Measurements from ENCODE around the gene PEAK1.
A peak's percentile ranks its signal among the peaks of the same experiment; 100 is the strongest.
"Not testable (repeated sequence)": the region's sequence is repeated elsewhere in the genome, so short reads cannot be mapped to it uniquely, and the experiment has no call there.

PEAK1 gene

GRCh38 chr15:77180270-77180669, 239.6 kb downstream of the PEAK1 start:
- no peak for DNase-seq (ENCODE audit: low read depth in 1 of 2, low spot score in 1 of 2)
- in situ Hi-C loops (cut with HindIII; ENCODE audit: low pct_unique_long_range_greater_than_20kb, low sequenced_read_pairs): no loop called here
- no peak for TF ChIP-seq JUND (IDR thresholded peaks at IDR 0.05; ENCODE audit: low read depth)

GRCh38 chr15:77179541-77179998, 240.3 kb downstream of the PEAK1 start:
- in situ Hi-C loops (cut with HindIII; ENCODE audit: low pct_unique_long_range_greater_than_20kb, low sequenced_read_pairs): no loop called here
- no peak for TF ChIP-seq JUND (IDR thresholded peaks at IDR 0.05; ENCODE audit: low read depth)
- no peak for DNase-seq (ENCODE audit: low read depth in 1 of 2, low spot score in 1 of 2)

GRCh38 chr15:77178411-77178810, 241.5 kb downstream of the PEAK1 start:
- in situ Hi-C loops (cut with HindIII; ENCODE audit: low pct_unique_long_range_greater_than_20kb, low sequenced_read_pairs): no loop called here
- DNase-seq (ENCODE audit: low read depth in 1 of 2, low spot score in 1 of 2): no peak
- TF ChIP-seq JUND (IDR thresholded peaks at IDR 0.05; ENCODE audit: low read depth): no peak

- DNase-seq (ENCODE audit: low read depth in 1 of 2, low spot score in 1 of 2); in situ Hi-C loops (cut with HindIII; ENCODE audit: low pct_unique_long_range_greater_than_20kb, low sequenced_read_pairs): not testable (repeated sequence)
Measured at GRCh38 chr15:77176148-77176547, 243.8 kb downstream of the PEAK1 start.

- no peak for DNase-seq (ENCODE audit: low read depth in 1 of 2, low spot score in 1 of 2)
- in situ Hi-C loops (cut with HindIII; ENCODE audit: low pct_unique_long_range_greater_than_20kb, low sequenced_read_pairs): no loop called here
- no peak for TF ChIP-seq JUND (IDR thresholded peaks at IDR 0.05; ENCODE audit: low read depth)
Measured at GRCh38 chr15:77173487-77173886, 246.4 kb downstream of the PEAK1 start.

DNA sequence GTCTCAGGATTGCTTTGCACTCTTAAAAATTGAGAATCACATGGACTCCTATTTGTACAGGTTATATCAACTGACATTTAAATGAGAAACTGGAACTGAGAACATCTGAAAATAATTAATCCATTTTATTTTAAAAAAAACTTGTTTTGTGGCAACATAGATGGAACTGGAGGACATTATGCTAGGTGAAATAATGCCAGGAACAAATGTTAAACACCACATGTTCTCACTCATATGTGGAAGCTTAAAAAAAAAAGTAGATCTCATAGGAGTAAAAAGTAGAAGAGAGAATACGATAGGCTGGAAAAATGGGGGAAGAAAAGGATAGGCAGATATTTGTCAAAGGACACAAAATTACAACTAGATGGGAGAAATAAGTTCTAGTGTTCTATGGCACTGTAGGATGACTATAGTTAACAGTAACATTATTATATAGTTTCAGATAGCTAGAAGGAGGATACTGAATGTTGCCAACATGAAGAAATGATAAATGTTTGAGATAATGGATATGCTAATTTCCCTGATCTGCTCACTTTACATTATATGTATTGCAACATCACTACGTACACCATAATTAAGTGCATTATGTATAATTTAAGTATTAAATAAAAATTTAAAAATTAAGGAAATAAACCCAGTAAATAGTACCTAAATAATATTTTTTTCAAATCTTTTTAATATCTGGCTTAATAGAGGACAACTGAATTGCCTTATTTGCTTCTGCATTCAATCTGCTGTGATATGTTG, 248.5 kb downstream of the PEAK1 start:
- TF ChIP-seq JUND (IDR thresholded peaks at IDR 0.05; ENCODE audit: low read depth): no peak
- DNase-seq (ENCODE audit: low read depth in 1 of 2, low spot score in 1 of 2): no peak
- in situ Hi-C loops (cut with HindIII; ENCODE audit: low pct_unique_long_range_greater_than_20kb, low sequenced_read_pairs): no loop called here

DNA sequence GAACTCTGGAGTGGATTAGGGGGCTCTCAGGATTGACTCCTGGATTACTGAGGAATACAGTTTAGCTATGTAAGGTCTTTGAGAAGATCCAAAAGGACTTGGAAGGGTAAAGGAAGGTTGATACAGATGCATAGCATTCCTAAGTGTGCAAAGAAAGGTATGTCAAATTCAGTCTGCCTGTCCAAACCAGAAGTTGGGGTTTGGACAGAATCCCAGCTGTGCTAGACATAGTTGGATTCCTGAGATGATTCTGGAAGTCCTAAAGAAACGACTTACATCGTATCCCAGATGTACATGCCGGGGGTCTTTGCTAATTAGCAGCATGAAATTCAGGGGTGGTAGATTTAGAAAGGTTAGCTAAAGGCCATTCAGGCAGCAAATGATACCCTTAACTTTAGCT, 251.3 kb downstream of the PEAK1 start:
- no peak for DNase-seq (ENCODE audit: low read depth in 1 of 2, low spot score in 1 of 2)
- TF ChIP-seq JUND (IDR thresholded peaks at IDR 0.05; ENCODE audit: low read depth): no peak
- in situ Hi-C loops (cut with HindIII; ENCODE audit: low pct_unique_long_range_greater_than_20kb, low sequenced_read_pairs): no loop called here

DNA sequence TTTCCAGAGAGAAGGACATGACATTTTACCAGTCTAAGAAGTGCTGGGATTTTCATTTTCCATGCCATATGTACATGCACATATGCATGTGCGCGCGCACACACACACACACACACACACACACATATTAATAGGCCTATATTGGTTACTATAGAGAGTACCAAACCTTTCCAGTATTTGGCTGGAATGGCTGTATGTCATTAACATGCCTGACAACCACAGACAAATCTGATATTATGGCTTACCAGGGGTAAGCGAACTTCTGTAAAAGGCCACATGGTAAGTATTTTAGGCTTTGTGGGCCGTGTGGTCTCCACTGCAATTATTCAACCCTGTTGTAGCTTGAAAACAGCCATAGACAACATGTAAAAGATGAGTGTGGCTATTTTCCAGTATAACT, 251.8 kb downstream of the PEAK1 start:
- no peak for TF ChIP-seq JUND (IDR thresholded peaks at IDR 0.05; ENCODE audit: low read depth)
- DNase-seq (ENCODE audit: low read depth in 1 of 2, low spot score in 1 of 2): no peak
- in situ Hi-C loops (cut with HindIII; ENCODE audit: low pct_unique_long_range_greater_than_20kb, low sequenced_read_pairs): no loop called here

DNA sequence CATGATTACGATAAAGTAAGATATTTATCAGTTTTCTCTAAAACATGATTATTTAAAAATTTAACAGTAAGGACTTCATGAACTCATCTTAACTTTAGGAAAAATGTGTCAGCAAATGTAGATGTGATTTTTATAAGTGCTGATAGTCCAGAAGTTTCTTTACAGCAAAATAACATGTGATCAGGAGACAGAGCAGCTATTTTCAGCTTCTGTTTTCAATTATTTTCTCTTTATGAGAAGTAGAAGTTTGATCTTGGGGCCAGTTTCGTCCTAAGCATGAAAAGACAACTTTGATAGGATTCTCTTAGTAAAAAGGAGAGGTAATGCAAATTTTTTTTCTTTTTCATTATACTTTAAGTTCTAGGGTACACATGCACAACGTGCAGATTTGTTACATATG, 252.5 kb downstream of the PEAK1 start:
- no peak for TF ChIP-seq JUND (IDR thresholded peaks at IDR 0.05; ENCODE audit: low read depth)
- in situ Hi-C loops (cut with HindIII; ENCODE audit: low pct_unique_long_range_greater_than_20kb, low sequenced_read_pairs): no loop called here
- DNase-seq (ENCODE audit: low read depth in 1 of 2, low spot score in 1 of 2): no peak

DNA sequence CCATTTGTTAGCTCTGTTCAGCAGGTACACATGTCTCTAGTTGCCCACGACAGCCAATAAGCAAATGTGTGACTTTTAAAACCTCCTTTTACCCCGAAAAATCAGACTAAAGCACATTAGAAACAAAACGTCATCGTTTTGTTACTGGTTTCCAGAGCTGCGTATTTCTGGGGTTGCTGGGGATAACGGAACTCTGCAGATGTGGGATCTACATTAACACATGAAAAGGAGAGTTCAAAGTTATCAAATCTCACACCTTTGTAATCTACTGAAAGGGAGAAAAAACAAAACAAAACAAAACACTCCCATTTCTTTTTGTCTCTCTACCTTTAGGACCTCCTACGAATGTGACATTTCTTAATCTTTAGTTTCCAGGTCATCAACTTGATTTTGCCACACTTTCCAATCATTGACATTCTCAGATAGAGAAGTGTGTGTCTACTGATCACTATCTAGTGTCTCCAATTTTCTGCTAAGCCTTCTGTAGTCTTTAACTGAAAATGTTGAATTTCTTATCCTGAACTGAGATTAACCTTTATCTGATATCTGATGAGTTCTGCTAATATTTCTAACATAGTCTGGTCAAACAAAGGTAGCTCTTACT, 256.0 kb downstream of the PEAK1 start:
- no peak for TF ChIP-seq JUND (IDR thresholded peaks at IDR 0.05; ENCODE audit: low read depth)
- no peak for DNase-seq (ENCODE audit: low read depth in 1 of 2, low spot score in 1 of 2)
- in situ Hi-C loops (cut with HindIII; ENCODE audit: low pct_unique_long_range_greater_than_20kb, low sequenced_read_pairs): no loop called here

DNA sequence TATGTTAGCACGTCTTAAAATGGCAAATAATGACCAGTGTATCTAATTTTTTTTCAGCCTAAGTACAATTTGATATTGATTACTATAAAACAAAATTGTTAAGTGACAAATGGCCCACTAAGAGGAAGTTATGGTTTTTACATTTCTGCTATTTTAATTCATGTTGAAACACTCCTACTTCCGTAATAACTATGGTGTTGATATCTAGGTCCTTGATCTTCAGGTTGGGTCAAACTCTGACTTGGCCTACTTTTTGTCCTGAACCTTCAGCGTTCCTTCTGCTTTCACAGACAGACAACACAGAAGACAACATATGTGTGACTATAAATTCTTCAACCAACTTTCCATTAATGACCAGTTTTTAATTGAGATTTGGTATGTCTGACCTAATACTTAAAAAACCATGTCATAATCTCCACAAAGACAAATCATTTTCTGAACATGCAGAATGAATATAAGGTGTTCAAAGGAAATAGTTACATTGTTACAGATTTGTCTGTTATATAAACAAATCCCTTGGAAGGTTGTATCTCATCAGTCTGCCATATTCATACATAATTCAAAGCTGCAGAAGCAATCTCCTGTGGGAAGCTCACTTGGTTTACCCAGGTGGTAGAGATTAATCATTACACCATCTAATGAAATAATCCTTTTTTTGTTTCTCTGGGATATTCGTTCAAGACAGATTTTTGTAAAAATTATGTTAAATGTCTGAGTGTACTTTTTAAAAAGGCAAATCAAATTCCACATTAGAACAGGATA, 256.9 kb downstream of the PEAK1 start:
- no peak for TF ChIP-seq JUND (IDR thresholded peaks at IDR 0.05; ENCODE audit: low read depth)
- no peak for DNase-seq (ENCODE audit: low read depth in 1 of 2, low spot score in 1 of 2)
- in situ Hi-C loops (cut with HindIII; ENCODE audit: low pct_unique_long_range_greater_than_20kb, low sequenced_read_pairs): no loop called here

- in situ Hi-C loops (cut with HindIII; ENCODE audit: low pct_unique_long_range_greater_than_20kb, low sequenced_read_pairs): no loop called here
- DNase-seq (ENCODE audit: low read depth in 1 of 2, low spot score in 1 of 2): peak in 1 of 2 experiments; percentile 12
- no peak for TF ChIP-seq JUND (IDR thresholded peaks at IDR 0.05; ENCODE audit: low read depth)
Measured at GRCh38 chr15:77160562-77161478, 259.1 kb downstream of the PEAK1 start.

- DNase-seq (ENCODE audit: low read depth in 1 of 2, low spot score in 1 of 2); in situ Hi-C loops (cut with HindIII; ENCODE audit: low pct_unique_long_range_greater_than_20kb, low sequenced_read_pairs): not testable (repeated sequence)
Measured at GRCh38 chr15:77156000-77156399, 263.9 kb downstream of the PEAK1 start.
